Adrenal gland (tissue), 12 donors: ENCODE results near the gene PBX3. TPM values are rescaled to one million over a fixed set of nuclear protein-coding genes. Genes with fewer than 3 reads are reported as not detected.

ENCODE experiments used
- DNase-seq, 7 donors: peaks; one replicate each; pipeline ENCODE4 v3.0.0-alpha.2; 2019 to 2020
- H3K27ac ChIP-seq, 5 donors: fragments of 200-600 bp; sonication (generic) in 4 of 5; 1 replicate in 3 of 5; 2 replicates in 2 of 5; pipeline versions ENCODE4 v1.5.1 to v1.8.0; 2016 to 2020; ENCODE audit warnings: mild to moderate bottlenecking in 1 of 5
- H3K27me3 ChIP-seq: fragments of 200-600 bp; 2 replicates; pipeline ENCODE4 v1.8.0; 2021
- H3K36me3 ChIP-seq, 2 donors: fragments of 200-600 bp; replicated peaks in 1 of 2; 1 replicate in 1 of 2; 2 replicates in 1 of 2; pipeline versions ENCODE4 v1.5.1 to v1.8.0; 2018 to 2022
- H3K4me1 ChIP-seq, 2 donors: fragments of 200-600 bp; replicated peaks in 1 of 2; 1 replicate in 1 of 2; 2 replicates in 1 of 2; pipeline versions ENCODE4 v1.5.1 to v1.8.0; 2018 to 2021
- H3K4me3 ChIP-seq, 4 donors: fragments of 200-600 bp; sonication (generic) in 3 of 4; one replicate each; pipeline ENCODE4 v1.5.1; 2016 to 2018
- H3K9me3 ChIP-seq, 3 donors: fragments of 200-600 bp; sonication (generic) in 1 of 3; replicated peaks in 1 of 3; 1 replicate in 2 of 3; 2 replicates in 1 of 3; pipeline versions ENCODE4 v1.5.1 to v1.8.0; 2016 to 2021
- CTCF ChIP-seq, 6 experiments: fragments of 450-650 bp in 4 of 6; fragments of 200-600 bp in 2 of 6; sonication (generic) in 1 of 6; IDR thresholded peaks; 1 replicate in 5 of 6; 2 replicates in 1 of 6; pipeline versions ENCODE4 v1.5.1 to v1.8.0; 2016 to 2021; ENCODE audit warnings: antibody characterized with exemption in 6 of 6, mild to moderate bottlenecking in 2 of 6, moderate library complexity in 1 of 6
- POLR2A ChIP-seq, 2 donors: fragments of 450-650 bp; IDR thresholded peaks; one replicate each; pipeline ENCODE4 v1.6.1; 2017; ENCODE audit warnings: antibody characterized with exemption in 2 of 2, mild to moderate bottlenecking in 2 of 2, moderate library complexity in 1 of 2
- WGBS, 4 donors: extraction: QIAGEN DNeasy Blood & Tissue Kit in 2 of 4; methylation state at CpG; one replicate each; pipeline versions ENCODE4 v1.1.5 to v1.1.7; 2013 to 2017; 5-methylcytosine and 5-hydroxymethylcytosine counted together
- intact Hi-C, 2 donors: fragments of 100-400 bp; cut with DNase I; formaldehyde crosslinking; loops; one replicate each; pipeline versions ENCODE4 v1.14.1 to v1.15.0; 2022 to 2023
- polyA plus RNA-seq, 3 donors: library from polyadenylated mRNA; stranded (reverse); fragments of 200-250 nt in 2 of 3; fragments of 350-450 nt in 1 of 3; fragmentation: Illumina TruSeq in 1 of 3; extraction: RNeasy Lipid Tissue Mini Kit (QIAGEN cat#74804) in 1 of 3; gene quantifications; one replicate each; pipeline ENCODE4 v1.2.3, GENCODE V29; 2013 to 2014
- total RNA-seq, 9 donors: library from RNA; depleted of rRNA in 4 of 9; stranded (reverse); fragments of >200 nt in 4 of 9; fragments of 120-200 nt in 1 of 9; fragmentation: NEBNext Ultra II Directional in 1 of 9; extraction: Animal tissue kit (Norgen Biotek cat#: 25700) in 1 of 9; gene quantifications; one replicate each; pipeline versions ENCODE4 v1.1.0 to v1.2.4, GENCODE V29; 2013 to 2023
- donor health status: healthy with polysubstance abuse.
- donor health status: Bipolar disorder and iron deficiency.
- donor health status: DM: yes; HTN: yes; CAD: no.
- donor health status: DM: no; HTN: no; CAD: no.
- donor health status: DM: no; HTN: no; CAD: no.
- donor health status: DM: yes; HTN: yes; CAD: no.

The PBX3 gene
- total and polyA plus RNA-seq, 12 donors, result 18.3 to 231 (median 133) TPM

- 43 to 53% (median 45%) methylated on average over 4 of the region's 4 CpGs for WGBS, 4 donors
- Histone ChIP-seq H3K27ac (peak overlapping the region; percentile 9 to 87 (median 21)), H3K4me3 (peak overlapping the region in 2 of 4 donors; percentile 16 to 75), H3K9me3 (no peaks in the 10 kb centered on the region), H3K36me3 (no peaks in the 10 kb centered on the region), H3K27me3 (no peaks in the 10 kb centered on the region), H3K4me1 (peaks cover 24 to 65% of the 10 kb centered on the region in 2 donors)
- intact Hi-C loops, result loop anchor here in 1 of 2 donors (5.0 kb wide), 2 partner anchors 72 to 338 kb away; no protein-coding TSS in a partner anchor
- TF ChIP-seq CTCF (IDR thresholded peaks at IDR 0.05) (no peak), POLR2A (IDR thresholded peaks at IDR 0.05) (no peak)
- no peak for DNase-seq
Measured at GRCh38 chr9:125749951-125750626, 2.9 kb downstream of the PBX3 start.

- H3K27me3 ChIP-seq, result no peaks in the 10 kb centered on the region
- H3K27ac ChIP-seq, result peak overlapping the region in 4 of 5 donors; percentile 11 to 87 (median 35)
- H3K4me1 ChIP-seq, result peaks cover 24 to 66% of the 10 kb centered on the region in 2 donors
- no peak for DNase-seq
- no peaks in the 10 kb centered on the region for H3K9me3 ChIP-seq
- H3K4me3 ChIP-seq, result peak overlapping the region in 2 of 4 donors; percentile 16 to 75
- no peaks in the 10 kb centered on the region for H3K36me3 ChIP-seq
- 39 to 61% (median 46%) methylated on average over 6 of the region's 6 CpGs for WGBS, 4 donors
- TF ChIP-seq POLR2A (IDR thresholded peaks at IDR 0.05) (no peak), CTCF (IDR thresholded peaks at IDR 0.05) (no peak)
- intact Hi-C loops, result no loop called here
Measured at GRCh38 chr9:125750627-125751011, 3.4 kb downstream of the PBX3 start.

GRCh38 chr9:125752070-125752628, 5.0 kb downstream of the PBX3 start:
- Histone ChIP-seq H3K4me3 (no peak overlapping the region), H3K9me3 (no peaks in the 10 kb centered on the region), H3K27ac (peak overlapping the region in 2 of 5 donors; percentile 23 to 49), H3K36me3 (no peaks in the 10 kb centered on the region), H3K4me1 (peaks cover 24 to 77% of the 10 kb centered on the region in 2 donors), H3K27me3 (no peaks in the 10 kb centered on the region)
- intact Hi-C loops, result no loop called here
- DNase-seq, result no peak
- WGBS, 4 donors, result 56 to 66% (median 59%) methylated on average over 3 of the region's 3 CpGs
- TF ChIP-seq POLR2A (IDR thresholded peaks at IDR 0.05), result no peak
- no peak for TF ChIP-seq CTCF (IDR thresholded peaks at IDR 0.05)

- Histone ChIP-seq H3K27me3 (no peaks in the 10 kb centered on the region), H3K9me3 (no peaks in the 10 kb centered on the region), H3K27ac (no peak overlapping the region), H3K4me1 (peaks cover 33 to 97% of the 10 kb centered on the region in 2 donors), H3K4me3 (no peak overlapping the region), H3K36me3 (no peaks in the 10 kb centered on the region)
- DNase-seq, result no peak
- no peak for TF ChIP-seq CTCF (IDR thresholded peaks at IDR 0.05)
- TF ChIP-seq POLR2A (IDR thresholded peaks at IDR 0.05), result no peak
- 34 to 47% (median 41%) methylated on average over 2 of the region's 2 CpGs for WGBS, 4 donors
- intact Hi-C loops, result no loop called here
Measured at GRCh38 chr9:125754096-125754495, 6.9 kb downstream of the PBX3 start.
